Neural cell (in vitro differentiated cells): ENCODE data around the gene TGIF2.
"Not testable (repeated sequence)": the region's sequence is repeated elsewhere in the genome, so short reads cannot be mapped to it uniquely, and the experiment has no call there.

Experiments
- TF ChIP-seq, protein P1 (sequence below): fragments of 450-650 bp; IDR thresholded peaks from 2 replicates; pipeline ENCODE4 v1.5.1; 2014; ENCODE audit warnings: antibody characterized with exemption, mild to moderate bottlenecking, moderate library complexity; ENCODE audit not compliant: poor library complexity, severe bottlenecking
- TF ChIP-seq, protein P2 (sequence below): IDR thresholded peaks from 2 replicates; pipeline ENCODE4 v1.6.1; 2012; ENCODE audit warnings: borderline replicate concordance

- TF ChIP-seq, protein P1, sequence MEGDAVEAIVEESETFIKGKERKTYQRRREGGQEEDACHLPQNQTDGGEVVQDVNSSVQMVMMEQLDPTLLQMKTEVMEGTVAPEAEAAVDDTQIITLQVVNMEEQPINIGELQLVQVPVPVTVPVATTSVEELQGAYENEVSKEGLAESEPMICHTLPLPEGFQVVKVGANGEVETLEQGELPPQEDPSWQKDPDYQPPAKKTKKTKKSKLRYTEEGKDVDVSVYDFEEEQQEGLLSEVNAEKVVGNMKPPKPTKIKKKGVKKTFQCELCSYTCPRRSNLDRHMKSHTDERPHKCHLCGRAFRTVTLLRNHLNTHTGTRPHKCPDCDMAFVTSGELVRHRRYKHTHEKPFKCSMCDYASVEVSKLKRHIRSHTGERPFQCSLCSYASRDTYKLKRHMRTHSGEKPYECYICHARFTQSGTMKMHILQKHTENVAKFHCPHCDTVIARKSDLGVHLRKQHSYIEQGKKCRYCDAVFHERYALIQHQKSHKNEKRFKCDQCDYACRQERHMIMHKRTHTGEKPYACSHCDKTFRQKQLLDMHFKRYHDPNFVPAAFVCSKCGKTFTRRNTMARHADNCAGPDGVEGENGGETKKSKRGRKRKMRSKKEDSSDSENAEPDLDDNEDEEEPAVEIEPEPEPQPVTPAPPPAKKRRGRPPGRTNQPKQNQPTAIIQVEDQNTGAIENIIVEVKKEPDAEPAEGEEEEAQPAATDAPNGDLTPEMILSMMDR = not testable (repeated sequence)
- TF ChIP-seq, protein P2, sequence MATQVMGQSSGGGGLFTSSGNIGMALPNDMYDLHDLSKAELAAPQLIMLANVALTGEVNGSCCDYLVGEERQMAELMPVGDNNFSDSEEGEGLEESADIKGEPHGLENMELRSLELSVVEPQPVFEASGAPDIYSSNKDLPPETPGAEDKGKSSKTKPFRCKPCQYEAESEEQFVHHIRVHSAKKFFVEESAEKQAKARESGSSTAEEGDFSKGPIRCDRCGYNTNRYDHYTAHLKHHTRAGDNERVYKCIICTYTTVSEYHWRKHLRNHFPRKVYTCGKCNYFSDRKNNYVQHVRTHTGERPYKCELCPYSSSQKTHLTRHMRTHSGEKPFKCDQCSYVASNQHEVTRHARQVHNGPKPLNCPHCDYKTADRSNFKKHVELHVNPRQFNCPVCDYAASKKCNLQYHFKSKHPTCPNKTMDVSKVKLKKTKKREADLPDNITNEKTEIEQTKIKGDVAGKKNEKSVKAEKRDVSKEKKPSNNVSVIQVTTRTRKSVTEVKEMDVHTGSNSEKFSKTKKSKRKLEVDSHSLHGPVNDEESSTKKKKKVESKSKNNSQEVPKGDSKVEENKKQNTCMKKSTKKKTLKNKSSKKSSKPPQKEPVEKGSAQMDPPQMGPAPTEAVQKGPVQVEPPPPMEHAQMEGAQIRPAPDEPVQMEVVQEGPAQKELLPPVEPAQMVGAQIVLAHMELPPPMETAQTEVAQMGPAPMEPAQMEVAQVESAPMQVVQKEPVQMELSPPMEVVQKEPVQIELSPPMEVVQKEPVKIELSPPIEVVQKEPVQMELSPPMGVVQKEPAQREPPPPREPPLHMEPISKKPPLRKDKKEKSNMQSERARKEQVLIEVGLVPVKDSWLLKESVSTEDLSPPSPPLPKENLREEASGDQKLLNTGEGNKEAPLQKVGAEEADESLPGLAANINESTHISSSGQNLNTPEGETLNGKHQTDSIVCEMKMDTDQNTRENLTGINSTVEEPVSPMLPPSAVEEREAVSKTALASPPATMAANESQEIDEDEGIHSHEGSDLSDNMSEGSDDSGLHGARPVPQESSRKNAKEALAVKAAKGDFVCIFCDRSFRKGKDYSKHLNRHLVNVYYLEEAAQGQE = not testable (repeated sequence)
Measured at GRCh38 chr20:36564726-36565121, 8.7 kb upstream of the TGIF2 start.
